IMR-90 (cell line): ENCODE data around the gene MYBPC3. TPM values are rescaled to one million over a fixed set of nuclear protein-coding genes. Genes with fewer than 3 reads are reported as not detected.

Source experiments
- ATAC-seq: fragments of 200-7000 bp; cut with Tn5 transposase; 2 replicates; pipeline ENCODE4 v1.9.1; 2020; ENCODE audit warnings: low read depth, mild to moderate bottlenecking, moderate library complexity
- BruUV-seq: library from RNA; stranded (reverse); fragments of 400-500 nt; replicated peaks from 2 replicates; lab custom pipeline; 2021; lab: Mats Ljungman, UMichigan
- CTCF ChIA-PET: fragments of 300-600 bp; formaldehyde crosslinking; extraction: SDS; loops from one replicate; lab custom pipeline; 2021; ENCODE audit warnings: antibody characterized with exemption; lab: Yijun Ruan, JAX
- POLR2A ChIA-PET: fragments of 300-600 bp; sonication (Branson Sonifier 250); formaldehyde crosslinking; loops from one replicate; lab custom pipeline; 2022; ENCODE audit warnings: antibody characterized with exemption; ENCODE audit not compliant: unreplicated experiment; lab: Charles Lee
- DNase-seq: peaks from one replicate; pipeline ENCODE4 v3.0.0; 2013
- H2AFZ ChIP-seq: replicated peaks from 2 replicates; pipeline ENCODE3; 2013; ENCODE audit warnings: low read length, mild to moderate bottlenecking; ENCODE audit not compliant: poor library complexity
- H2AK5ac ChIP-seq: 2 replicates; pipeline ENCODE4 v1.6.1; 2013; ENCODE audit warnings: low read depth, low read length, inconsistent platforms
- H2AK9ac ChIP-seq: replicated peaks from 2 replicates; pipeline ENCODE3; 2013; ENCODE audit warnings: mild to moderate bottlenecking, low read depth, low read length, moderate library complexity; ENCODE audit not compliant: poor library complexity
- H2BK120ac ChIP-seq: 2 replicates; pipeline ENCODE4 v1.6.1; 2013; ENCODE audit warnings: low read depth, low read length, inconsistent platforms
- H2BK15ac ChIP-seq: 3 replicates; pipeline ENCODE4 v1.6.1; 2013; ENCODE audit warnings: low read depth, low read length, inconsistent platforms
- H2BK20ac ChIP-seq: 2 replicates; pipeline ENCODE4 v1.6.1; 2013; ENCODE audit warnings: low read depth, mild to moderate bottlenecking, inconsistent platforms, low read length, moderate library complexity
- H2BK5ac ChIP-seq: 2 replicates; pipeline ENCODE4 v1.6.1; 2013; ENCODE audit warnings: mild to moderate bottlenecking, low read depth, low read length, inconsistent platforms; ENCODE audit not compliant: poor library complexity, severe bottlenecking
- H3K14ac ChIP-seq: replicated peaks from 2 replicates; pipeline ENCODE4 v1.6.1; 2013; ENCODE audit warnings: low read depth, low read length, inconsistent platforms
- H3K18ac ChIP-seq: 2 replicates; pipeline ENCODE4 v1.6.1; 2013; ENCODE audit warnings: low read depth, low read length, control low read depth
- H3K23ac ChIP-seq: 2 replicates; pipeline ENCODE4 v1.6.1; 2013; ENCODE audit warnings: low read depth, low read length, inconsistent platforms
- H3K27ac ChIP-seq: 2 replicates; pipeline ENCODE4 v1.5.1; 2013; ENCODE audit warnings: mild to moderate bottlenecking, control low read depth, low read length; ENCODE audit not compliant: insufficient read depth
- H3K27me3 ChIP-seq: 2 replicates; pipeline ENCODE4 v1.6.1; 2013; ENCODE audit warnings: low read length; ENCODE audit not compliant: control insufficient read depth, insufficient read depth
- H3K36me3 ChIP-seq: 2 replicates; pipeline ENCODE4 v1.6.1; 2013; ENCODE audit warnings: low read length, mixed read lengths; ENCODE audit not compliant: control insufficient read depth, insufficient read depth
- H3K4ac ChIP-seq: 2 replicates; pipeline ENCODE4 v1.6.1; 2013; ENCODE audit warnings: low read depth, low read length, inconsistent platforms
- H3K4me1 ChIP-seq: 2 replicates; pipeline ENCODE4 v1.6.1; 2013; ENCODE audit warnings: low read length, mixed read lengths; ENCODE audit not compliant: control insufficient read depth, insufficient read depth
- H3K4me2 ChIP-seq: 2 replicates; pipeline ENCODE4 v1.6.1; 2013; ENCODE audit warnings: low read depth, mild to moderate bottlenecking, control low read depth, low read length, moderate library complexity
- H3K4me3 ChIP-seq: 2 replicates; pipeline ENCODE4 v1.5.1; 2013; ENCODE audit warnings: low read depth, mild to moderate bottlenecking, control low read depth, low read length, moderate library complexity; ENCODE audit not compliant: insufficient read depth
- H3K56ac ChIP-seq: 2 replicates; pipeline ENCODE4 v1.6.1; 2013; ENCODE audit warnings: low read length, inconsistent platforms; ENCODE audit not compliant: insufficient read depth; ENCODE audit errors: extremely low read depth
- H3K79me1 ChIP-seq, 2 experiments: 2 replicates each; pipeline ENCODE4 v1.6.1; 2013; ENCODE audit warnings: low read length in 2 of 2, inconsistent platforms in 1 of 2, low read depth in 1 of 2
- H3K9ac ChIP-seq: 2 replicates; pipeline ENCODE4 v1.6.1; 2013; ENCODE audit warnings: low read depth, low read length, control low read depth
- H3K9me1 ChIP-seq: 2 replicates; pipeline ENCODE4 v1.6.1; 2013; ENCODE audit warnings: low read length, inconsistent platforms; ENCODE audit not compliant: insufficient read depth
- H3K9me3 ChIP-seq: 2 replicates; pipeline ENCODE4 v1.6.1; 2013; ENCODE audit warnings: low read length; ENCODE audit not compliant: control insufficient read depth, insufficient read depth
- H4K20me1 ChIP-seq: 2 replicates; pipeline ENCODE4 v1.6.1; 2013; ENCODE audit warnings: low read length, inconsistent platforms; ENCODE audit not compliant: insufficient read depth
- H4K5ac ChIP-seq: 2 replicates; pipeline ENCODE4 v1.6.1; 2013; ENCODE audit warnings: mild to moderate bottlenecking, low read depth, low read length, control low read depth
- H4K8ac ChIP-seq, 2 experiments: 2 replicates each; pipeline ENCODE4 v1.6.1; 2013; ENCODE audit warnings: low read depth in 2 of 2, low read length in 2 of 2, control low read depth in 1 of 2, inconsistent platforms in 1 of 2
- H4K91ac ChIP-seq: 2 replicates; pipeline ENCODE4 v1.6.1; 2013; ENCODE audit warnings: low read depth, low read length, inconsistent platforms; ENCODE audit not compliant: insufficient read depth
- BHLHE40 ChIP-seq: fragments of 150-350 bp; IDR thresholded peaks from 2 replicates; pipeline ENCODE4 v1.6.1; 2016; ENCODE audit warnings: mild to moderate bottlenecking, low read depth, low read length
- CEBPB ChIP-seq: IDR thresholded peaks from 2 replicates; pipeline ENCODE4 v1.6.1; 2012; ENCODE audit warnings: low read depth, low read length, improper control_type of control experiment
- RFX5 ChIP-seq: IDR thresholded peaks from 2 replicates; pipeline ENCODE4 v1.8.0; 2012; ENCODE audit warnings: low read depth, mild to moderate bottlenecking, low read length, moderate library complexity
- SMC3 ChIP-seq: fragments of 150-350 bp; IDR thresholded peaks from 2 replicates; pipeline ENCODE4 v1.6.1; 2016; ENCODE audit warnings: low read depth, mild to moderate bottlenecking, antibody characterized with exemption, low read length, moderate library complexity
- WGBS, 2 experiments: methylation state at CpG; one replicate each; pipeline versions ENCODE4 v1.1.5 to v1.1.7; 2013; ENCODE audit warnings: missing lambda C conversion rate in 2 of 2; ENCODE audit not compliant: insufficient read length in 1 of 2; ENCODE audit errors: extremely low coverage in 2 of 2; 5-methylcytosine and 5-hydroxymethylcytosine counted together
- dilution Hi-C: fragments of 300-500 bp; cut with HindIII; formaldehyde crosslinking; loops from one replicate; pipeline ENCODE4 v1.14.3; 2018; ENCODE audit warnings: low sequenced_read_pairs; ENCODE audit not compliant: unreplicated experiment
- in situ Hi-C: fragments of 300-500 bp; cut with MboI; formaldehyde crosslinking; loops from 3 replicates; pipeline ENCODE4 v1.14.3; 2019; ENCODE audit warnings: low sequenced_read_pairs, inconsistent platforms, mixed read lengths
- intact Hi-C: fragments of 100-400 bp; cut with micrococcal nuclease; formaldehyde crosslinking; loops from 2 replicates; pipeline ENCODE4 v1.10.0; 2022
- polyA plus RNA-seq, 3 experiments: library from polyadenylated mRNA; depleted of rRNA; stranded (reverse); fragments of >200 nt; gene quantifications; 2 replicates each; pipeline ENCODE4 v1.2.3, GENCODE V29; 2012; ENCODE audit warnings: low replicate concordance in 1 of 3
- total RNA-seq: library from RNA; depleted of rRNA; stranded (reverse); fragments of >200 nt; gene quantifications from 2 replicates; pipeline ENCODE4 v1.2.3, GENCODE V29; 2012

Gene MYBPC3
- total and polyA plus RNA-seq, 2 of the 4 experiments (the other 2 are of a cell fraction): not detected

DNA sequence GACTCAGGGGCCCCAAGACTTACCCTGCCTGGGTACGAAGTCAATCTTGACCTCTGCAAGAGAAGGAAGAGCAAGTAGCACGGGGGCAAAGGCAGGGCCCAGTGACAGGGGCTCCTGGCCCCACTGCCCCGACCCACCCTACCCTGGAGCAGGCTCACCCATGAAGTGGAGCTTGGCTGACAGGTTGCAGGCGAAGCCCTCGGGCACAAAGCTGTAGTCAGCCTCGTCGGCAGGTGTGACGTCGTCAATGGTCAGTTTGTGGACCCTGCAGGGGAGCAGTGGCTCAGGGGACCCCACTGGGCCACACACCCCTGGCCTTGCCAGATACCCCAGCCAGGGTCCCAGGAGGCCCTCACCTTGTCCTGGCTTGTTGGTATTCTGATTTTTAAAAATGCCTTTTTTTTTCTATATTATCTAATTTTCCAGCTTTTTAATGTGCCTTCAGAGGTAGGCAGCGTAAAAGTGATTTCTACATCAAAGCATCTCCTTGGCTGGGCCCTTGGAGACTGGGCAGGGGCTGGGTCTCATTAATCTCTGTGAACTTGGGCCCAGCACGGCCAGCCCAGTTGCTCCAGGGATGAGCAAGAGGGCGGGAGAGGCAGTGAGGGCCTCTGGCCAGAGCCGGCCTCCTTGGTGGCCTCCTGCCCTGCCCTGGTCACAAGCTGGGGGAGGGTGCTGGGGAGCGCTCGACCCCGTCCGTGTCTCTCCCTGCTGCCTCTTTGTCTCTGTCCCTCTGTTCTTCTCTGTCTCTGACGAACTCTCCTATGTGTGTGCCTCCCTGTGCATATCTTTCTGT is 11.3 kb downstream of the MYBPC3 start:
- no peak overlapping the region for H3K14ac ChIP-seq
- POLR2A ChIA-PET: no interaction called here
- peak overlapping the region; percentile 51 for H2AFZ ChIP-seq
- no peak overlapping the region for H3K4me3 ChIP-seq
- ATAC-seq (0 out of 2 replicates have a peak, but pooled peaks have one; percentile 37), DNase-seq (no peak)
- H4K5ac ChIP-seq: no peak overlapping the region
- no peak overlapping the region for H3K9ac ChIP-seq
- in situ Hi-C loops (no loop called here), dilution Hi-C loops (no loop called here), intact Hi-C loops (no loop called here)
- no peak overlapping the region for H3K4me2 ChIP-seq
- CTCF ChIA-PET: no interaction called here
- H3K27me3 ChIP-seq: peaks cover 12% of the 10 kb centered on the region
- H2BK20ac ChIP-seq: no peak overlapping the region
- no peaks in the 10 kb centered on the region for H3K4me1 ChIP-seq
- H2BK120ac ChIP-seq: no peak overlapping the region
- H2AK9ac ChIP-seq: no peak overlapping the region
- WGBS, 2 experiments: 57% methylated on average over 7 of the region's 18 CpGs; no CpG with 5 or more reads in 1 of the 2 experiments
- no peak overlapping the region for H2BK15ac ChIP-seq
- BruUV-seq: no TSS peak
- H3K9me3 ChIP-seq: no peaks in the 10 kb centered on the region
- TF ChIP-seq CEBPB: no peak
- no peak for TF ChIP-seq RFX5
- no peak for TF ChIP-seq SMC3
- no peak for TF ChIP-seq BHLHE40
- no peak overlapping the region for H4K91ac ChIP-seq
- H3K56ac ChIP-seq: no peak overlapping the region
- no peak overlapping the region for H3K4ac ChIP-seq
- no peak overlapping the region for H3K18ac ChIP-seq
- H3K36me3 ChIP-seq: no peaks in the 10 kb centered on the region
- no peaks in the 10 kb centered on the region for H3K79me1 ChIP-seq
- no peaks in the 10 kb centered on the region; the same call in 1 of the 2 replicates for H4K20me1 ChIP-seq
- no peaks in the 10 kb centered on the region for H3K9me1 ChIP-seq
- no peak overlapping the region for H2AK5ac ChIP-seq
- H3K27ac ChIP-seq: no peak overlapping the region
- no peak overlapping the region for H4K8ac ChIP-seq
- no peak overlapping the region for H3K23ac ChIP-seq
- H2BK5ac ChIP-seq: no peak overlapping the region
